ENCODE results near the gene ZSWIM4.

The ZSWIM4 gene

GRCh38 chr19:13860679-13861391, 65.6 kb downstream of the ZSWIM4 start:
- no peak for TF ChIP-seq CTCF (IDR thresholded peaks at IDR 0.05; ENCODE audit: low read depth, low read length)
- H3K4me3 ChIP-seq (ENCODE audit: low read depth, low read length): no peak overlapping the region

- no peak for TF ChIP-seq CTCF (IDR thresholded peaks at IDR 0.05; ENCODE audit: low read depth, low read length)
- H3K4me3 ChIP-seq (ENCODE audit: low read depth, low read length): peak overlapping the region; percentile 50
Observed at GRCh38 chr19:13861392-13861713, 66.1 kb downstream of the ZSWIM4 start.

- TF ChIP-seq CTCF (IDR thresholded peaks at IDR 0.05; ENCODE audit: low read depth, low read length): peak; percentile 79
- peak overlapping the region; percentile 50 for H3K4me3 ChIP-seq (ENCODE audit: low read depth, low read length)
Observed at GRCh38 chr19:13861714-13862531, 66.7 kb downstream of the ZSWIM4 start.

GRCh38 chr19:13864046-13864666, 68.9 kb downstream of the ZSWIM4 start:
- TF ChIP-seq CTCF (IDR thresholded peaks at IDR 0.05; ENCODE audit: low read depth, low read length): no peak
- H3K4me3 ChIP-seq (ENCODE audit: low read depth, low read length): no peak overlapping the region

- no peak for TF ChIP-seq CTCF (IDR thresholded peaks at IDR 0.05; ENCODE audit: low read depth, low read length)
- H3K4me3 ChIP-seq (ENCODE audit: low read depth, low read length): peak overlapping the region; percentile 59
Observed at GRCh38 chr19:13864667-13865570, 69.7 kb downstream of the ZSWIM4 start.

GRCh38 chr19:13865571-13866462, 70.6 kb downstream of the ZSWIM4 start:
- no peak for TF ChIP-seq CTCF (IDR thresholded peaks at IDR 0.05; ENCODE audit: low read depth, low read length)
- H3K4me3 ChIP-seq (ENCODE audit: low read depth, low read length): peak overlapping the region; percentile 59

Data from WI38 (cell line).